ENCODE data around the gene PRPSAP2.
"Not testable (repeated sequence)": the region's sequence is repeated elsewhere in the genome, so short reads cannot be mapped to it uniquely, and the experiment has no call there.

Gene PRPSAP2

GRCh38 chr17:18857864-18858566 lies at the start of gene PRPSAP2:
TSS of gene PRPSAP2 (plus strand) at chr17:18858131. CDS start at chr17:18865834, 7,703 bp downstream.
- DNase-seq = peak; percentile 75

- DNase-seq = not testable (repeated sequence)
Observed at GRCh38 chr17:18815924-18816323, 42.0 kb upstream of the PRPSAP2 start.

DNA sequence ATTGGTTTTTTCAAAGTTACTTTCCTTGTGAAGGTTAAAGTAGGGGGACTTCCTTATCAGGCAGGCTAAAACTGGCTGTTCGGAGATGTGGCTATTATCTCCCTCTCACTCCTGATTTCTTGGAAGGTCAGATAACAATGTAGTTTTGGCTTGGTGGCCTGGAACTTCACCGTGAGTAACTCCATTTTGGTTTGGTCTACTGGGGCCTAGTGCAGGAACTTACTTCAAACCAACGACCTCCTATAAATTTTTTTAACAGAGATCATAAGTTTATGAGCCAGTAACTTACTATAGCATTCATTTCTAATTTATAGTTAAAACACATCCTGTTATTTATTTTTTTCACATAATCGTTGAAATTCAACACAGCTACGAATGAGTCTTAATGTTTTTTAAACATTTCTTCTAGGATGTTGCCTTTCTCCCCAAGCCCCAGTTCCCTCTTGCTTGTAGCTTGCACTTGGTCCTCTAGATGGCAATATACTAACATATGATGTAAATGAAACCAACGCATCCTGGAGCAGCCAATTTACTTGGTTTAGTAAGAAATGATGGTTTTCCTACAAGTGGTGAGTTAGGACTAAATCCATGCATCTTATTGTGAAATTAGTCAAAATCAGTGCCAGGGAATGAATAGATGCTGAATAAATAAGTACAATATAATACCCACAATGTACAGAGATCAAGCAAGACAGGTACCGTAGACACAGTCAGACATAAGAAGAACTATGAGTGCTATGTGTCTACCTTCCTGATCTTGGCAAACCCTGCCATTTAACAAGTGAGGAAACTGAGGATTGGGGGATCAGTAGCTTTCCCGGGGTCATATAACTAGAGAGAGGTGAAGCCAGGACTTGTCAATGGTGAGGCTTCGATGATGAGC lies 41.2 kb upstream of the PRPSAP2 start:
- not testable (repeated sequence) for DNase-seq

DNA sequence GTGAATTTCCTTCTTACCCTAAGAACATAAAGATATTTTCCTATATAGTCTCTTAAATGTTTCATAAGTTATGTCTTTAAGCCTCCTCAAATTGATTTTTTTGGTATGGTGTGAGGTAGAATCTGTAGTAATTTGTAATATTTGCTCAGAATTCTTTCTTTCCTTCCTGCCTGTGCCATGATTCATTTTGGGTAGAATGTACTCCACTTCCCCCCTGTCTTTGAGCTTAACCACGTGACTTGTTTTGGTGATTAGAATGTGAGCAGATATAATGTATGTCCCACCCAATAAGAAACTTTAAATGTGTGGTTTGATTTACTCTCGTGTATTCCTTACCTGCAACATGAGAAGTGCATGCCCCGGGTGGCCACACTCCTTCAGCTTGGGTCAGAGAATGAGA lies 36.5 kb upstream of the PRPSAP2 start:
- not testable (repeated sequence) for DNase-seq

DNA sequence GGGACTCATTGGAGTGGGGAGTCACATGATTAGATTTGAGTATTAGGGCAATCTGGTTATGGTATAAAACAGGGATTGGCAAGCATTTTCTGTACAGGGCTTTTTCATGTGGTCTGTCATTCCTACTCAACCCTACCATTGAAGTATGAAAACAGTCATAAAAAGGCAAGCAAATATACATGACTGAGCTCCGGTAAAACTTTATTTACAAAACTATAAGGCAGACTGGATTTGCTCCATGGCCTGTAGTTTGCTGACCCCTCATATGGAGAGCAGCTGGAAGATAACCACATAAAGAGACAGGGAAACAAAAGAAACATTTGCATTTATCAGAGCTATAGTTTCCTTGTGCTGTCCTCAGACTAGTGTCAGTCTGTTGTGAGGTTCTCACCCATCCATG lies 30.3 kb upstream of the PRPSAP2 start:
- not testable (repeated sequence) for DNase-seq

GRCh38 chr17:18848501-18848900 lies 9.4 kb upstream of the PRPSAP2 start:
- DNase-seq = no peak

DNA sequence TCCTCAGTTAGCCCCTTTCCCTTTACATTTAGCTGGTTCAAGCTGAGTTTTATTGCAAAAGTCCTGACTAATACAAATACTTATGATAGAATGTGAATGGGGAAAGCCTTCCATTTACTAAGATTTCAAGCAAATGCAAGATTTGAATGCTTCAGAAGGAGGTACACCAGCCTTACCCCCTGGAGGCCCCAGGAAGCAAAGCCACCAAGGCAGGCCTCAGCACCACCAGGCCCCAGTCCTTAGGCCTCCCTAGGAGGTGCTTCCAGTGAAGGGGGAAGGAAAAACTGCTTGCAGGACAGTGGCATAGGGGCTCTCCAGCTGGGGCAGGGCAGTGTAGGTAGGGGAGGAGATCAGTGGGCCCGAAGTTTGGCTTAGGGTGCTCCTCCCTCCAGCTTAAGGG lies 7.3 kb upstream of the PRPSAP2 start:
- no peak for DNase-seq

- no peak for DNase-seq
Observed at GRCh38 chr17:18851201-18851600, 6.7 kb upstream of the PRPSAP2 start.

DNA sequence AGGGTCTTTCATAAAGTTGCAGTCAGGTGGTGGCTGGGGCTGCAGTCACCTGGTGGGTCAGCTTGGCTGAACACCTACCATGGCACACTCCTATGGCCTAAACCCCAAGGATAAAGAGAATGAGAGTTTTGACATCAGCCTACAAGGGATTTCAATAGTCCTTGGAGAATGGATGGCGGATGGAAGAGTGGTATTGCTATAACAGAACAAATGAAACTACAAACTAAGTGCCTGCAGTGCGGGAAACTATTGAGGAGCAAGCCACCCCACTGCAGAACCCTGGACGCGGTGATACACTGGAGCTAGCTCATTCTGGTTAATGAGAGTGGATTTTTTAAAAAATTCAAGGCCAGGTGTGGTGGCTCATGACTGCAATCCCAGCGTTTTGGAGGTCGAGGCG lies 3.0 kb upstream of the PRPSAP2 start:
- no peak for DNase-seq

GRCh38 chr17:18855831-18856569 lies 1.9 kb upstream of the PRPSAP2 start:
- peak; percentile 81 for DNase-seq

DNA sequence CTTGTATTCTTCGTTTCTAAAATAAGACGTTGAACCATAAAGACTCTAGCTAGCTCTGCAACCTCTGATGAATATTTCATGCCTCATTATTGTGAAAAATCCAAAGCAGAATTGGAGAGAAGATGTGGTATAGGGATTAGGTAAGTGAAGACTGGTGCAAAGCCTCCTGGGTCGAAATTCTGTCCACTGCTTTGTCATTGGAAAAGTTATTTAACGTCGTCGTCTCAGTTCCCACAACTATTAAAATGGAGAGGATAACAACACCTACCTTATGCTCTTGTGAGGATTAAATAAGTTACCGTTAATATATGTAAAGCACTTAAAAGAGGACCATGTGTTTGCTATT lies 1.4 kb upstream of the PRPSAP2 start:
- no peak for DNase-seq

DNA sequence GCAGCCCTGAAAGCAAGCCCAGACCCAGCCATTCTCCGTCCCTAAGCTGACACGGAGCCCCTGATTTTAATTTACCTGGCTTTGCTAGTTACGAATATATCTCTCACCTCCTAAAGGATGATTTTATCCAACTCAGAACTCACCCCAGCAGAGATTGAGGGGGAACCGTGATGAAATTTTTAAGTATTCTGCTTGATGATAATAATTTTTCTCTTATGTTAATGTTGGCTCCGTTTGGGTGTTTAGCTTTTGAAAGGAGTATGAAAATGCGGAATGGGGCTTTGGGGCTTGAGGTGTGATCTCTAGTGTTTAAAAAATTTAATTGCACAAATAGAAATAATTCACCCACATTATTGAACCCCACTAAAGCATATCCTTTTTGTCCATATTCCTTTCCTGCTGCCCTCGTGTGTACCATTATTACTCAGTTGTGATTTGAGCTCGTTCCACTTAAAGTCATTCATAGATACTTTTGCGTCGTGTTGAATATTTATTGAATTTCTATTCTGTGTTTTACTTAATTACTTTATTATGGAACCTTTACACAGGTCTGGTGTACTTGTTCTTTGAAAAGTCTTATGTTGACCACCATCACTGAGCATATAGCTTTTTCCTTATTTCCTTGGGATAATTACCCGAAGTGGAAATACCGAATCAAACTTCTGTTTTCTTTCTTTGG lies 775 bp downstream of the PRPSAP2 start:
- DNase-seq = no peak

GRCh38 chr17:18859256-18859655 lies 1.3 kb downstream of the PRPSAP2 start:
- DNase-seq = no peak

GRCh38 chr17:18860161-18860972 lies 2.4 kb downstream of the PRPSAP2 start:
- DNase-seq = no peak

DNA sequence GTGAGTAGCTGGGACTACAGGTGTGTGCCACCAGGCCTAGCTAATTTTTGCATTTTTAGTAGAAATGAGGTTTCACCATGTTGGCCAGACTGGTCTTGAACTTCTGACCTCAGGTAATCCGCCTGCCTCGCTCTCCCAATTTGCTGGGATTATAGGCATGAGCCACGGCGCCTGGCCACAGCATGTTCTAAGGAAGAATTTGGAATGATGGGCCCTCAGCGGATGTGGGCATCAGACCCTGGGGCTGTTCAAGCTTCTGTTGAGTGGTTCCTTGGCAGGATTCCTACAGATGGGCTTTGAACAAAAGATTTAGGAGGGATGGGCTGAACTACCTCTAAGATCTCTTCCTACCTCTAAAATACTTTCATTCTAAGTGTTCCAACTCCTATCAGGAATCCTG lies 4.1 kb downstream of the PRPSAP2 start:
- DNase-seq = no peak

GRCh38 chr17:18864996-18865395 lies 7.1 kb downstream of the PRPSAP2 start:
- not testable (repeated sequence) for DNase-seq

- DNase-seq = no peak
Observed at GRCh38 chr17:18866866-18867813, 9.2 kb downstream of the PRPSAP2 start.

GRCh38 chr17:18877104-18877645 lies 19.2 kb downstream of the PRPSAP2 start:
- DNase-seq = no peak

GRCh38 chr17:18888766-18889290 lies 30.9 kb downstream of the PRPSAP2 start:
- no peak for DNase-seq

- DNase-seq = no peak
Observed at GRCh38 chr17:18889658-18890057, 31.7 kb downstream of the PRPSAP2 start.
